Skeletal muscle tissue (tissue), 4 donors: ENCODE data around the gene UPK2. TPM values are rescaled to one million over a fixed set of nuclear protein-coding genes. Genes with fewer than 3 reads are reported as not detected.
A peak's percentile ranks its signal among the peaks of the same experiment; 100 is the strongest.

ENCODE experiments used
- H3K27ac ChIP-seq: one replicate; pipeline ENCODE4 v1.7.0; 2013; ENCODE audit warnings: mild to moderate bottlenecking, low read depth, low read length, inconsistent platforms
- H3K27me3 ChIP-seq, 3 donors: one replicate each; pipeline ENCODE4 v1.7.0; 2013; ENCODE audit warnings: low read length in 3 of 3; ENCODE audit not compliant: control insufficient read depth in 3 of 3, insufficient read depth in 3 of 3
- H3K36me3 ChIP-seq, 3 donors: one replicate each; pipeline ENCODE4 v1.7.0; 2013; ENCODE audit warnings: low read length in 3 of 3; ENCODE audit not compliant: control insufficient read depth in 3 of 3, insufficient read depth in 3 of 3
- H3K4me1 ChIP-seq, 3 donors: one replicate each; pipeline ENCODE4 v1.7.0; 2013; ENCODE audit warnings: low read length in 3 of 3, mild to moderate bottlenecking in 3 of 3; ENCODE audit not compliant: control insufficient read depth in 3 of 3, insufficient read depth in 3 of 3
- H3K4me3 ChIP-seq, 3 donors: one replicate each; pipeline ENCODE4 v1.7.0; 2013; ENCODE audit warnings: low read length in 3 of 3
- H3K9ac ChIP-seq, 3 donors: one replicate each; pipeline ENCODE4 v1.7.0; 2013; ENCODE audit warnings: low read length in 3 of 3, mild to moderate bottlenecking in 3 of 3, moderate library complexity in 2 of 3, low read depth in 1 of 3
- H3K9me3 ChIP-seq, 3 donors: one replicate each; pipeline ENCODE4 v1.7.0; 2013; ENCODE audit warnings: low read length in 3 of 3; ENCODE audit not compliant: control insufficient read depth in 3 of 3
- total RNA-seq: library from RNA; depleted of rRNA; stranded (reverse); fragments of >200 nt; gene quantifications from one replicate; pipeline ENCODE4 v1.2.3, GENCODE V29; 2014
- donor health status: Osteomylitis.

UPK2 gene
- total RNA-seq, 1 donor from 2014 or later: not detected

GRCh38 chr11:118917481-118918127, 38.5 kb upstream of the UPK2 start:
- no peaks in the 10 kb centered on the region for H3K36me3 ChIP-seq
- H3K27me3 ChIP-seq: no peaks in the 10 kb centered on the region
- peak overlapping the region; percentile 54 to 89 (median 56) for H3K4me3 ChIP-seq
- H3K9ac ChIP-seq: peak overlapping the region; percentile 57 to 76 (median 66)
- H3K4me1 ChIP-seq: peaks cover 95 to 98% (median 96%) of the 10 kb centered on the region in 3 donors
- H3K9me3 ChIP-seq: no peaks in the 10 kb centered on the region
- peak overlapping the region; percentile 99 for H3K27ac ChIP-seq

- H3K36me3 ChIP-seq: no peaks in the 10 kb centered on the region
- peak overlapping the region; percentile 99 for H3K27ac ChIP-seq
- H3K4me1 ChIP-seq: peaks cover 95 to 98% (median 96%) of the 10 kb centered on the region in 3 donors
- H3K4me3 ChIP-seq: peak overlapping the region; percentile 56 to 89 (median 59)
- H3K9ac ChIP-seq: peak overlapping the region; percentile 62 to 76 (median 70)
- H3K27me3 ChIP-seq: no peaks in the 10 kb centered on the region
- H3K9me3 ChIP-seq: no peaks in the 10 kb centered on the region
Observed at GRCh38 chr11:118918128-118918685, 37.9 kb upstream of the UPK2 start.

GRCh38 chr11:118918686-118919280, 37.3 kb upstream of the UPK2 start:
- Histone ChIP-seq H3K4me1 (peaks cover 97 to 99% (median 98%) of the 10 kb centered on the region in 3 donors), H3K27ac (peak overlapping the region; percentile 99), H3K36me3 (no peaks in the 10 kb centered on the region)

GRCh38 chr11:118921121-118921928, 34.8 kb upstream of the UPK2 start:
- peaks cover 82 to 88% (median 83%) of the 10 kb centered on the region in 3 donors for H3K4me1 ChIP-seq

More at GRCh38 chr11:118918686-118919280, 37.3 kb upstream of the UPK2 start:
- peak overlapping the region; percentile 74 to 98 (median 97) for H3K9ac ChIP-seq
- no peaks in the 10 kb centered on the region for H3K27me3 ChIP-seq
- peak overlapping the region; percentile 65 to 89 (median 73) for H3K4me3 ChIP-seq
- H3K9me3 ChIP-seq: no peaks in the 10 kb centered on the region

GRCh38 chr11:118921929-118922744, 34.0 kb upstream of the UPK2 start:
- H3K4me3 ChIP-seq: peak overlapping the region; percentile 89 to 98 (median 97)
- H3K4me1 ChIP-seq: peaks cover 75 to 88% (median 78%) of the 10 kb centered on the region in 3 donors
- peaks cover 0 to 4% (median 2%) of the 10 kb centered on the region in 3 donors for H3K36me3 ChIP-seq
- H3K27me3 ChIP-seq: no peaks in the 10 kb centered on the region
- H3K27ac ChIP-seq: peak overlapping the region; percentile 99
- H3K9ac ChIP-seq: peak overlapping the region; percentile 97 to 98 (median 98)
- H3K9me3 ChIP-seq: no peaks in the 10 kb centered on the region

More at GRCh38 chr11:118921121-118921928, 34.8 kb upstream of the UPK2 start:
- H3K27ac ChIP-seq: peak overlapping the region; percentile 99
- H3K27me3 ChIP-seq: no peaks in the 10 kb centered on the region
- H3K9ac ChIP-seq: peak overlapping the region; percentile 77 to 98 (median 97)
- H3K36me3 ChIP-seq: peaks cover 0 to 4% (median 2%) of the 10 kb centered on the region in 3 donors
- no peaks in the 10 kb centered on the region for H3K9me3 ChIP-seq
- H3K4me3 ChIP-seq: peak overlapping the region; percentile 73 to 98 (median 89)

GRCh38 chr11:118922745-118923627, 33.1 kb upstream of the UPK2 start:
- peaks cover 0 to 4% (median 2%) of the 10 kb centered on the region in 3 donors for H3K36me3 ChIP-seq
- peaks cover 75 to 88% (median 77%) of the 10 kb centered on the region in 3 donors for H3K4me1 ChIP-seq
- peak overlapping the region; percentile 99 for H3K27ac ChIP-seq
- H3K9me3 ChIP-seq: no peaks in the 10 kb centered on the region
- no peaks in the 10 kb centered on the region for H3K27me3 ChIP-seq
- peak overlapping the region; percentile 89 to 98 (median 97) for H3K4me3 ChIP-seq
- H3K9ac ChIP-seq: peak overlapping the region; percentile 97 to 98 (median 98)

GRCh38 chr11:118923721-118924587, 32.1 kb upstream of the UPK2 start:
- Histone ChIP-seq H3K4me1 (peaks cover 71 to 86% (median 74%) of the 10 kb centered on the region in 3 donors), H3K36me3 (peaks cover 0 to 4% (median 2%) of the 10 kb centered on the region in 3 donors), H3K27me3 (no peaks in the 10 kb centered on the region), H3K9me3 (no peaks in the 10 kb centered on the region), H3K4me3 (peak overlapping the region; percentile 89 to 98 (median 97)), H3K9ac (peak overlapping the region; percentile 97 to 98 (median 98)), H3K27ac (peak overlapping the region; percentile 99)
